Right ventricle myocardium superior (tissue), 1 donor: ENCODE measurements around the gene PPIL6. TPM values are rescaled to one million over a fixed set of nuclear protein-coding genes. Genes with fewer than 3 reads are reported as not detected.
"Not testable (repeated sequence)": the region's sequence is repeated elsewhere in the genome, so short reads cannot be mapped to it uniquely, and the experiment has no call there.

ENCODE experiments used
- ATAC-seq: fragments of 200-7000 bp; cut with Tn5 transposase; one replicate; pipeline ENCODE4 v1.9.1; 2020; ENCODE audit warnings: mild to moderate bottlenecking; ENCODE audit not compliant: poor library complexity
- DNase-seq: peaks from one replicate; pipeline ENCODE4 v3.0.0-alpha.2; 2020
- intact Hi-C: fragments of 100-400 bp; cut with DNase I; formaldehyde crosslinking; loops from one replicate; pipeline ENCODE4 v1.11.2; 2022
- total RNA-seq: library from RNA; stranded (reverse); fragmentation: NEBNext Ultra II Directional; extraction: Animal tissue kit (Norgen Biotek cat#: 25700); gene quantifications from one replicate; pipeline ENCODE4 v1.2.1, GENCODE V29; 2021
- donor health status: DM: no; HTN: yes; CAD: no; lungs with severe emphysema.

Gene PPIL6
- total RNA-seq, 1 donor from 2014 or later: 5.5 TPM

GRCh38 chr6:109381747-109382575 lies 58.5 kb downstream of the PPIL6 start, which contains the start of gene CD164:
Gene CD164 (minus strand): TSS chr6:109382467. CDS start chr6:109382378, 89 bp downstream.
- intact Hi-C loops: loop anchor here (2.0 to 5.0 kb wide), 2 partner anchors 195 to 287 kb away; partner anchors contain the start of genes CEP57L1 and SESN1
- DNase-seq (peak; percentile 94), ATAC-seq (peak; percentile 94)

- DNase-seq: no peak
- ATAC-seq: no peak
- intact Hi-C loops: loop anchor here (5.0 kb wide), 1 partner anchor 194 kb away; no protein-coding TSS in a partner anchor
Observed at GRCh38 chr6:109381061-109381746, 59.2 kb downstream of the PPIL6 start.

- intact Hi-C loops: loop anchor here (5.0 kb wide), 1 partner anchor 192 kb away; no protein-coding TSS in a partner anchor
- ATAC-seq: no peak
Observed at GRCh38 chr6:109379711-109380110, 60.7 kb downstream of the PPIL6 start.

GRCh38 chr6:109377717-109378116 lies 62.7 kb downstream of the PPIL6 start:
- ATAC-seq (no peak), DNase-seq (no peak)
- intact Hi-C loops: no loop called here

More at GRCh38 chr6:109379711-109380110, 60.7 kb downstream of the PPIL6 start:
- DNase-seq: no peak

- ATAC-seq: no peak
- no peak for DNase-seq
- intact Hi-C loops: no loop called here
Observed at GRCh38 chr6:109374326-109374892, 66.0 kb downstream of the PPIL6 start.

- ATAC-seq (peak; percentile 39), DNase-seq (no peak)
- intact Hi-C loops: no loop called here
Observed at GRCh38 chr6:109373762-109374161, 66.7 kb downstream of the PPIL6 start.

- DNase-seq (no peak), ATAC-seq (no peak)
- intact Hi-C loops: no loop called here
Observed at GRCh38 chr6:109373331-109373730, 67.1 kb downstream of the PPIL6 start.

GRCh38 chr6:109372130-109372529 lies 68.3 kb downstream of the PPIL6 start:
- DNase-seq: no peak
- no peak for ATAC-seq
- intact Hi-C loops: no loop called here

GRCh38 chr6:109370792-109371191 lies 69.6 kb downstream of the PPIL6 start:
- intact Hi-C loops: no loop called here
- ATAC-seq: no peak

GRCh38 chr6:109370336-109370735 lies 70.1 kb downstream of the PPIL6 start:
- no peak for ATAC-seq
- no peak for DNase-seq
- intact Hi-C loops: no loop called here

More at GRCh38 chr6:109370792-109371191, 69.6 kb downstream of the PPIL6 start:
- no peak for DNase-seq

- ATAC-seq: no peak
- intact Hi-C loops: no loop called here
- DNase-seq: no peak
Observed at GRCh38 chr6:109369728-109370127, 70.7 kb downstream of the PPIL6 start.

- DNase-seq, ATAC-seq, intact Hi-C loops: not testable (repeated sequence)
Observed at GRCh38 chr6:109364382-109365078, 75.9 kb downstream of the PPIL6 start.

- intact Hi-C loops: no loop called here
- no peak for ATAC-seq
- no peak for DNase-seq
Observed at GRCh38 chr6:109363753-109364152, 76.7 kb downstream of the PPIL6 start.

- intact Hi-C loops: no loop called here
- no peak for DNase-seq
- ATAC-seq: peak; percentile 41
Observed at GRCh38 chr6:109362102-109362884, 78.1 kb downstream of the PPIL6 start.

- intact Hi-C loops: no loop called here
- no peak for ATAC-seq
- DNase-seq: no peak
Observed at GRCh38 chr6:109360791-109361190, 79.6 kb downstream of the PPIL6 start.

- no peak for DNase-seq
- no peak for ATAC-seq
- intact Hi-C loops: no loop called here
Observed at GRCh38 chr6:109360281-109360680, 80.1 kb downstream of the PPIL6 start.

GRCh38 chr6:109359248-109359647 lies 81.2 kb downstream of the PPIL6 start:
- DNase-seq (no peak), ATAC-seq (no peak)
- intact Hi-C loops: no loop called here

GRCh38 chr6:109358204-109358603 lies 82.2 kb downstream of the PPIL6 start:
- DNase-seq (no peak), ATAC-seq (no peak)
- intact Hi-C loops: no loop called here
